ENCODE measurements around the gene TWF1. TPM values are rescaled to one million over a fixed set of nuclear protein-coding genes. Genes with fewer than 3 reads are reported as not detected.

The TWF1 gene
- total and polyA plus RNA-seq, 2 experiments from 2014 or later, result 31.3 to 52.1 TPM

DNA sequence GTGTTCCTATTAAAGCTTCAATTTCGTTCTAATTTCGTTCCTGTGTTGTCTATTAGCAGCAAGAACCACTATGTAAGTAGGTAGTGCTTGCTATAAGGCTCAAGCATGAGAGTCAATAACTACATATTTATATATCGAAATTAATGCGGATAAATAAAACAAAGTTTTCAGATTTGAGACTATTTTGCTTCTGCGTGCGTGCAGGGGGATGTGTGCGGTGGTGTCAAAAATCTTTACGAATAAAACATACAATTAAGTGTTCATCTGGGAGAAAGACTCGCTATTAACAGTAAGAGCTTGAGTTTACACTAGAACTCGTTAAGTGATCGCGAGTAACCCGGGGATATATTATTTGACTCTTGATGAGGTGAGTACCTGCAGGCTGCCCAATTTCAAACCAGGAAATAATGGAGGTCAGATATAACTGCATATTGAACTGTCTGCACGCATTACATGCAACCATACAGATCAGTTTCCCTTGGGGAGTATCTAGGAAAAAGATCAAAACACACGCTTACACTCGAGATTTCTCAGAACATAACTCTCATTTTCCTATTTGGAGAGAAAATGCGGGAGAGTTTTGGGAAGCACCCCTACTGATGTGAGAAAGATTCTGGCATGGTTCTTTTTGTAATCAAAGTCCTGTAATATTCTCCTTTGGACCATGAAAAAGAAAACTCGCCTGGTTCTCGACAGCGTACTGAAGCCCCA, 813 bp downstream of the TWF1 start:
- H2AFZ ChIP-seq, result peak overlapping the region; percentile 83
- peaks cover 14% of the 10 kb centered on the region for H3K36me3 ChIP-seq (ENCODE audit: insufficient read depth)
- peak overlapping the region; percentile 99 for H3K4me3 Mint-ChIP-seq
- H3K27me3 Mint-ChIP-seq (ENCODE audit: insufficient read depth, low read depth, poor library complexity), result peaks cover 4% of the 10 kb centered on the region
- peak; percentile 8 for DNase-seq (ENCODE audit: low spot score)
- H3K4me3 ChIP-seq, result peak overlapping the region; percentile 82
- H3K27ac Mint-ChIP-seq, result peak overlapping the region; percentile 91
- TF ChIP-seq POLR2AphosphoS5 (IDR thresholded peaks at IDR 0.05; ENCODE audit: low read depth) (no peak), EZH2phosphoT487 (IDR thresholded peaks at IDR 0.05; ENCODE audit: unreplicated experiment) (no peak), CREB1 (CRISPR knock-in tag; IDR thresholded peaks at IDR 0.05; ENCODE audit: low read depth) (no peak), ZNF331 (CRISPR knock-in tag; IDR thresholded peaks at IDR 0.05; ENCODE audit: low read depth) (no peak), EZH2 (IDR thresholded peaks at IDR 0.05; ENCODE audit: low read depth, unreplicated experiment) (no peak)
- TF ChIP-seq, protein P1, sequence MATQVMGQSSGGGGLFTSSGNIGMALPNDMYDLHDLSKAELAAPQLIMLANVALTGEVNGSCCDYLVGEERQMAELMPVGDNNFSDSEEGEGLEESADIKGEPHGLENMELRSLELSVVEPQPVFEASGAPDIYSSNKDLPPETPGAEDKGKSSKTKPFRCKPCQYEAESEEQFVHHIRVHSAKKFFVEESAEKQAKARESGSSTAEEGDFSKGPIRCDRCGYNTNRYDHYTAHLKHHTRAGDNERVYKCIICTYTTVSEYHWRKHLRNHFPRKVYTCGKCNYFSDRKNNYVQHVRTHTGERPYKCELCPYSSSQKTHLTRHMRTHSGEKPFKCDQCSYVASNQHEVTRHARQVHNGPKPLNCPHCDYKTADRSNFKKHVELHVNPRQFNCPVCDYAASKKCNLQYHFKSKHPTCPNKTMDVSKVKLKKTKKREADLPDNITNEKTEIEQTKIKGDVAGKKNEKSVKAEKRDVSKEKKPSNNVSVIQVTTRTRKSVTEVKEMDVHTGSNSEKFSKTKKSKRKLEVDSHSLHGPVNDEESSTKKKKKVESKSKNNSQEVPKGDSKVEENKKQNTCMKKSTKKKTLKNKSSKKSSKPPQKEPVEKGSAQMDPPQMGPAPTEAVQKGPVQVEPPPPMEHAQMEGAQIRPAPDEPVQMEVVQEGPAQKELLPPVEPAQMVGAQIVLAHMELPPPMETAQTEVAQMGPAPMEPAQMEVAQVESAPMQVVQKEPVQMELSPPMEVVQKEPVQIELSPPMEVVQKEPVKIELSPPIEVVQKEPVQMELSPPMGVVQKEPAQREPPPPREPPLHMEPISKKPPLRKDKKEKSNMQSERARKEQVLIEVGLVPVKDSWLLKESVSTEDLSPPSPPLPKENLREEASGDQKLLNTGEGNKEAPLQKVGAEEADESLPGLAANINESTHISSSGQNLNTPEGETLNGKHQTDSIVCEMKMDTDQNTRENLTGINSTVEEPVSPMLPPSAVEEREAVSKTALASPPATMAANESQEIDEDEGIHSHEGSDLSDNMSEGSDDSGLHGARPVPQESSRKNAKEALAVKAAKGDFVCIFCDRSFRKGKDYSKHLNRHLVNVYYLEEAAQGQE (IDR thresholded peaks at IDR 0.05; ENCODE audit: unreplicated experiment), result no peak
- TF ChIP-seq, protein P2, sequence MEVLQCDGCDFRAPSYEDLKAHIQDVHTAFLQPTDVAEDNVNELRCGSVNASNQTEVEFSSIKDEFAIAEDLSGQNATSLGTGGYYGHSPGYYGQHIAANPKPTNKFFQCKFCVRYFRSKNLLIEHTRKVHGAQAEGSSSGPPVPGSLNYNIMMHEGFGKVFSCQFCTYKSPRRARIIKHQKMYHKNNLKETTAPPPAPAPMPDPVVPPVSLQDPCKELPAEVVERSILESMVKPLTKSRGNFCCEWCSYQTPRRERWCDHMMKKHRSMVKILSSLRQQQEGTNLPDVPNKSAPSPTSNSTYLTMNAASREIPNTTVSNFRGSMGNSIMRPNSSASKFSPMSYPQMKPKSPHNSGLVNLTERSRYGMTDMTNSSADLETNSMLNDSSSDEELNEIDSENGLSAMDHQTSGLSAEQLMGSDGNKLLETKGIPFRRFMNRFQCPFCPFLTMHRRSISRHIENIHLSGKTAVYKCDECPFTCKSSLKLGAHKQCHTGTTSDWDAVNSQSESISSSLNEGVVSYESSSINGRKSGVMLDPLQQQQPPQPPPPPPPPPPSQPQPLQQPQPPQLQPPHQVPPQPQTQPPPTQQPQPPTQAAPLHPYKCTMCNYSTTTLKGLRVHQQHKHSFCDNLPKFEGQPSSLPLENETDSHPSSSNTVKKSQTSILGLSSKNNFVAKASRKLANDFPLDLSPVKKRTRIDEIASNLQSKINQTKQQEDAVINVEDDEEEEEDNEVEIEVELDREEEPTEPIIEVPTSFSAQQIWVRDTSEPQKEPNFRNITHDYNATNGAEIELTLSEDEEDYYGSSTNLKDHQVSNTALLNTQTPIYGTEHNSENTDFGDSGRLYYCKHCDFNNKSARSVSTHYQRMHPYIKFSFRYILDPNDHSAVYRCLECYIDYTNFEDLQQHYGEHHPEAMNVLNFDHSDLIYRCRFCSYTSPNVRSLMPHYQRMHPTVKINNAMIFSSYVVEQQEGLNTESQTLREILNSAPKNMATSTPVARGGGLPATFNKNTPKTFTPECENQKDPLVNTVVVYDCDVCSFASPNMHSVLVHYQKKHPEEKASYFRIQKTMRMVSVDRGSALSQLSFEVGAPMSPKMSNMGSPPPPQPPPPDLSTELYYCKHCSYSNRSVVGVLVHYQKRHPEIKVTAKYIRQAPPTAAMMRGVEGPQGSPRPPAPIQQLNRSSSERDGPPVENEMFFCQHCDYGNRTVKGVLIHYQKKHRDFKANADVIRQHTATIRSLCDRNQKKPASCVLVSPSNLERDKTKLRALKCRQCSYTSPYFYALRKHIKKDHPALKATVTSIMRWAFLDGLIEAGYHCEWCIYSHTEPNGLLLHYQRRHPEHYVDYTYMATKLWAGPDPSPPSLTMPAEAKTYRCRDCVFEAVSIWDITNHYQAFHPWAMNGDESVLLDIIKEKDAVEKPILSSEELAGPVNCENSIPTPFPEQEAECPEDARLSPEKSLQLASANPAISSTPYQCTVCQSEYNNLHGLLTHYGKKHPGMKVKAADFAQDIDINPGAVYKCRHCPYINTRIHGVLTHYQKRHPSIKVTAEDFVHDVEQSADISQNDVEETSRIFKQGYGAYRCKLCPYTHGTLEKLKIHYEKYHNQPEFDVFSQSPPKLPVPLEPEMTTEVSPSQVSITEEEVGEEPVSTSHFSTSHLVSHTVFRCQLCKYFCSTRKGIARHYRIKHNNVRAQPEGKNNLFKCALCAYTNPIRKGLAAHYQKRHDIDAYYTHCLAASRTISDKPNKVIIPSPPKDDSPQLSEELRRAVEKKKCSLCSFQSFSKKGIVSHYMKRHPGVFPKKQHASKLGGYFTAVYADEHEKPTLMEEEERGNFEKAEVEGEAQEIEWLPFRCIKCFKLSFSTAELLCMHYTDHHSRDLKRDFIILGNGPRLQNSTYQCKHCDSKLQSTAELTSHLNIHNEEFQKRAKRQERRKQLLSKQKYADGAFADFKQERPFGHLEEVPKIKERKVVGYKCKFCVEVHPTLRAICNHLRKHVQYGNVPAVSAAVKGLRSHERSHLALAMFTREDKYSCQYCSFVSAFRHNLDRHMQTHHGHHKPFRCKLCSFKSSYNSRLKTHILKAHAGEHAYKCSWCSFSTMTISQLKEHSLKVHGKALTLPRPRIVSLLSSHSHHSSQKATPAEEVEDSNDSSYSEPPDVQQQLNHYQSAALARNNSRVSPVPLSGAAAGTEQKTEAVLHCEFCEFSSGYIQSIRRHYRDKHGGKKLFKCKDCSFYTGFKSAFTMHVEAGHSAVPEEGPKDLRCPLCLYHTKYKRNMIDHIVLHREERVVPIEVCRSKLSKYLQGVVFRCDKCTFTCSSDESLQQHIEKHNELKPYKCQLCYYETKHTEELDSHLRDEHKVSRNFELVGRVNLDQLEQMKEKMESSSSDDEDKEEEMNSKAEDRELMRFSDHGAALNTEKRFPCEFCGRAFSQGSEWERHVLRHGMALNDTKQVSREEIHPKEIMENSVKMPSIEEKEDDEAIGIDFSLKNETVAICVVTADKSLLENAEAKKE (CRISPR knock-in tag; IDR thresholded peaks at IDR 0.05), result no peak
- no peaks in the 10 kb centered on the region for H3K27me3 ChIP-seq (ENCODE audit: insufficient read depth)
- H3K9me3 Mint-ChIP-seq, result no peaks in the 10 kb centered on the region; the same call in 2 of the 3 replicates
- H3K36me3 Mint-ChIP-seq (ENCODE audit: low read depth), result peaks cover 18% of the 10 kb centered on the region
- no peaks in the 10 kb centered on the region for H3K9me2 ChIP-seq (ENCODE audit: insufficient read depth)
- peak overlapping the region; percentile 87 for H3K4me2 ChIP-seq
- peak overlapping the region; percentile 95 for H3K27ac ChIP-seq (ENCODE audit: low read depth)
- no peaks in the 10 kb centered on the region for H4K20me1 ChIP-seq (replicated peaks; ENCODE audit: insufficient read depth)
- peaks cover 9% of the 10 kb centered on the region; the same call in 2 of the 3 replicates for H3K4me1 Mint-ChIP-seq
- peaks cover 5% of the 10 kb centered on the region; the same call in 1 of the 2 replicates for H3K4me1 ChIP-seq (ENCODE audit: insufficient read depth)
- no peaks in the 10 kb centered on the region; the same call in 1 of the 2 replicates for H3F3A ChIP-seq (replicated peaks; ENCODE audit: low read depth)
- peaks cover 28% of the 10 kb centered on the region for H3K79me2 ChIP-seq (replicated peaks; ENCODE audit: insufficient read depth)
- ATAC-seq, result no peak
